LNCAP (cell line): Measurements from ENCODE around the gene GCC1.

Experiments
- TF ChIP-seq, protein P1 (sequence below): fragments of 450-650 bp; IDR thresholded peaks from 2 replicates; pipeline ENCODE4 v1.5.1; 2017; ENCODE audit warnings: mild to moderate bottlenecking

GCC1 gene

GRCh38 chr7:127598318-127598717, 12.9 kb upstream of the GCC1 start:
- TF ChIP-seq, protein P1, sequence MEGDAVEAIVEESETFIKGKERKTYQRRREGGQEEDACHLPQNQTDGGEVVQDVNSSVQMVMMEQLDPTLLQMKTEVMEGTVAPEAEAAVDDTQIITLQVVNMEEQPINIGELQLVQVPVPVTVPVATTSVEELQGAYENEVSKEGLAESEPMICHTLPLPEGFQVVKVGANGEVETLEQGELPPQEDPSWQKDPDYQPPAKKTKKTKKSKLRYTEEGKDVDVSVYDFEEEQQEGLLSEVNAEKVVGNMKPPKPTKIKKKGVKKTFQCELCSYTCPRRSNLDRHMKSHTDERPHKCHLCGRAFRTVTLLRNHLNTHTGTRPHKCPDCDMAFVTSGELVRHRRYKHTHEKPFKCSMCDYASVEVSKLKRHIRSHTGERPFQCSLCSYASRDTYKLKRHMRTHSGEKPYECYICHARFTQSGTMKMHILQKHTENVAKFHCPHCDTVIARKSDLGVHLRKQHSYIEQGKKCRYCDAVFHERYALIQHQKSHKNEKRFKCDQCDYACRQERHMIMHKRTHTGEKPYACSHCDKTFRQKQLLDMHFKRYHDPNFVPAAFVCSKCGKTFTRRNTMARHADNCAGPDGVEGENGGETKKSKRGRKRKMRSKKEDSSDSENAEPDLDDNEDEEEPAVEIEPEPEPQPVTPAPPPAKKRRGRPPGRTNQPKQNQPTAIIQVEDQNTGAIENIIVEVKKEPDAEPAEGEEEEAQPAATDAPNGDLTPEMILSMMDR = peak; percentile 51

DNA sequence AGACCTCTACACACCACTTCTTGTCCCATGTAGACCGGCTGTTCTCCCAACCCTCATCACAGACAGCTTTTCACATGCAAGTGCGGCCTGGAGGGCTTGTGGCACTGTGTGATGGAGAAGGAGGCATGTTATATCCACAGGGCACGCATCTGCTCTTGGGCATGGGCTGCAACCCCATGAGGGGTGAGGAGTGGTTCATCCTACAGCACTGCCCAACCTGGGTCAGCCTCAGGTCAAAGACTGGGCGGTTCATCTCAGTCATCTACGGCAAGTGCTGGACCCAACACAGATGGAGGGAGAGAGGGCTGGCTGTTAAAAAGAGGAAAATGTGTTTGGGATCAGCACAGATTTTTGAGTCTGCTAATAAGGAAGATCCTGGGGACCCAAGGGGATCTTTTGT, 10.3 kb upstream of the GCC1 start:
- TF ChIP-seq, protein P1 = no peak

DNA sequence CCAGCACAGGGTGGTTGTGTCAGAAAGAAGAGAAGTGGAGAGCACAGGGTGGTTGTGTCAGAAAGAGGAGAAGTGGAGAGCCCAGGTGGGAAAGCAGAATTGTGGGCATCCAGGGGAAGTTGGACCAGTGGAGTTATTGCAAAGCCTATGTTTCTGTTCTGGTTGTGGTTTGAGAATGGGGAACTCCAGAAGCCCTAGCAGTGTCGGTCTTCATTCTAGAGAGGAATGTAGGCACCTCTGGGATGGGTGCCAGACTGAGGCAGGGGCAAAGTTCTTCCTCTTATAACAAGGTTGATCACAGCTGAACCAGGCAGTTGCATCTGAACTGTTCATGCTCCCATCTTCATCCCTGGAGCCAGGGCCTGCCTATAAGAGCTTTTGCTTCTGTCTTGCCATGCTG, 9.1 kb upstream of the GCC1 start:
- TF ChIP-seq, protein P1 = no peak

DNA sequence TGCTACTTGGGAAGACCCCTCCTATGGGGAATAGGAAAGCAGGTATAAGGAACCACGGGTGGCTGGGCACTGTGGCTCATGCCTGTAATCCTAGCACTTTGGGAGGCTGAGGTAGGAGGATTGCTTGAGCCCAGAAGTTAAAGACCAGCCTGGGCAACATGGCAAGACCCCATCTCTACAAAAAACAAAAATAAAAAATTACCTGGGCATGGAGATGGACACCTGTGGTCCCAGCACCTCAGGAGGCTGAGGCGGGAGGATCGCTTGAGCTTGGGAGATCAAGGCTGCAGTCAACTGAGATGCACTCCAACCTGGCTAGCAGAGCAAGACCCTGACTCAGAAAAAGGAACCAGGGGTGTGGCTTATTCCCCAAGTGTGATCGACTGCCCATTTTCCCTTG, 7.2 kb upstream of the GCC1 start:
- TF ChIP-seq, protein P1 = no peak

DNA sequence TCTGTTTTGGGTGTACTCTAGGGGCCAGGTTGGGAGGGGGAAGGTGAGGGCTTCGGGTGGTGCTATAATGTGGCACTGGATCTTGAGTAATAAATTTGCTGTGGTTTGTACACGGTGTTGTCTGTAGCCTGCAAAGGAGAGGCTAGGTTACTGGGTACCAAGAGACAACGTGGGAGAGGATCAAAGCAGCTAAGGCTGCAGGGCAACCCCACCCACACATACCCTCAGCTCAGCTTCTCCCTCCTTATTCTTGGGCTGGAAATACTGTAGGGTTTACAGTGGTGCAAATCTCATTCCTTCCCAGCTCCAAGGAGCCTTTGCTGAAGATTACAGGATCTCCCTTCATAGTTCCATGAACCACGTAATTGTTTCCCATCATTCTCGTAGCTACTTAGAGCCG, 6.2 kb upstream of the GCC1 start:
- TF ChIP-seq, protein P1 = no peak

- TF ChIP-seq, protein P1 = no peak
Measured at GRCh38 chr7:127591189-127591588, 5.8 kb upstream of the GCC1 start.

GRCh38 chr7:127589896-127590295, 4.5 kb upstream of the GCC1 start:
- TF ChIP-seq, protein P1 = no peak
